Ovary (tissue), 9 donors: ENCODE data around the gene SPTBN5. TPM values are rescaled to one million over a fixed set of nuclear protein-coding genes. Genes with fewer than 3 reads are reported as not detected.

ENCODE experiments used
- DNase-seq, 5 donors: peaks; one replicate each; pipeline ENCODE4 v3.0.0-alpha.2; 2019 to 2020
- H3K27ac ChIP-seq, 2 donors: fragments of 200-600 bp; one replicate each; pipeline versions ENCODE4 v1.5.1 to v1.8.0; 2019 to 2022
- H3K27me3 ChIP-seq: fragments of 200-600 bp; one replicate; pipeline ENCODE4 v1.8.0; 2022
- H3K36me3 ChIP-seq: fragments of 200-600 bp; sonication (generic); one replicate; pipeline ENCODE4 v1.5.1; 2019
- H3K4me1 ChIP-seq: one replicate; pipeline ENCODE4 v1.8.1; 2013; ENCODE audit warnings: mild to moderate bottlenecking, moderate library complexity; ENCODE audit not compliant: insufficient read depth
- H3K4me3 ChIP-seq: fragments of 200-600 bp; sonication (generic); one replicate; pipeline ENCODE4 v1.5.1; 2017
- H3K9me3 ChIP-seq, 2 donors: fragments of 200-600 bp in 1 of 2; sonication (generic) in 1 of 2; one replicate each; pipeline versions ENCODE4 v1.5.1 to v1.8.1; 2013 to 2019; ENCODE audit warnings: mild to moderate bottlenecking in 1 of 2, moderate library complexity in 1 of 2
- EP300 ChIP-seq: sonication (generic); formaldehyde crosslinking; IDR thresholded peaks from one replicate; pipeline ENCODE4 v1.6.1; 2017; ENCODE audit warnings: antibody characterized with exemption
- POLR2A ChIP-seq: fragments of 450-650 bp; IDR thresholded peaks from one replicate; pipeline ENCODE4 v1.6.1; 2017; ENCODE audit warnings: antibody characterized with exemption, mild to moderate bottlenecking, moderate library complexity
- WGBS, 3 donors: extraction: QIAGEN DNeasy Blood & Tissue Kit in 1 of 3; methylation state at CpG; one replicate each; pipeline versions ENCODE4 v1.1.5 to v1.1.7; 2013 to 2017; 5-methylcytosine and 5-hydroxymethylcytosine counted together
- intact Hi-C, 4 donors: fragments of 100-400 bp; cut with DNase I; formaldehyde crosslinking; loops; one replicate each; pipeline versions ENCODE4 v1.11.0 to v1.15.1; 2022 to 2023
- polyA plus RNA-seq, 2 donors: library from polyadenylated mRNA; stranded (reverse); fragments of 200-250 nt in 1 of 2; fragments of 350-450 nt in 1 of 2; fragmentation: Illumina TruSeq in 1 of 2; extraction: RNeasy Lipid Tissue Mini Kit (QIAGEN cat#74804) in 1 of 2; gene quantifications; one replicate each; pipeline ENCODE4 v1.2.3, GENCODE V29; 2013 to 2014
- total RNA-seq, 7 donors: library from RNA; depleted of rRNA in 2 of 7; stranded (reverse); fragments of >200 nt in 2 of 7; fragmentation: NEBNext Ultra II Directional in 3 of 7; extraction: Animal tissue kit (Norgen Biotek cat#: 25700) in 3 of 7; gene quantifications; one replicate each; pipeline versions ENCODE4 v1.1.0 to v1.2.4, GENCODE V29; 2016 to 2023
- TF ChIP-seq, protein P1 (sequence below), 3 donors: fragments of 450-650 bp in 2 of 3; fragments of 200-600 bp in 1 of 3; IDR thresholded peaks; one replicate each; pipeline versions ENCODE4 v1.5.1 to v1.8.0; 2016 to 2022; ENCODE audit warnings: antibody characterized with exemption in 3 of 3, mild to moderate bottlenecking in 1 of 3
- donor health status: DM: no; HTN: no; CAD: no; lungs with moderate emphysema.
- donor health status: DM: no; HTN: no; CAD: no.
- donor health status: Bipolar disorder and iron deficiency.
- donor health status: DM: yes; HTN: yes; CAD: no.
- donor health status: DM: no; HTN: no; CAD: no.
- donor health status: DM: yes; HTN: yes; CAD: no.

The SPTBN5 gene
- total and polyA plus RNA-seq, 9 donors: 0.28 to 1.5 (median 0.77) TPM

DNA sequence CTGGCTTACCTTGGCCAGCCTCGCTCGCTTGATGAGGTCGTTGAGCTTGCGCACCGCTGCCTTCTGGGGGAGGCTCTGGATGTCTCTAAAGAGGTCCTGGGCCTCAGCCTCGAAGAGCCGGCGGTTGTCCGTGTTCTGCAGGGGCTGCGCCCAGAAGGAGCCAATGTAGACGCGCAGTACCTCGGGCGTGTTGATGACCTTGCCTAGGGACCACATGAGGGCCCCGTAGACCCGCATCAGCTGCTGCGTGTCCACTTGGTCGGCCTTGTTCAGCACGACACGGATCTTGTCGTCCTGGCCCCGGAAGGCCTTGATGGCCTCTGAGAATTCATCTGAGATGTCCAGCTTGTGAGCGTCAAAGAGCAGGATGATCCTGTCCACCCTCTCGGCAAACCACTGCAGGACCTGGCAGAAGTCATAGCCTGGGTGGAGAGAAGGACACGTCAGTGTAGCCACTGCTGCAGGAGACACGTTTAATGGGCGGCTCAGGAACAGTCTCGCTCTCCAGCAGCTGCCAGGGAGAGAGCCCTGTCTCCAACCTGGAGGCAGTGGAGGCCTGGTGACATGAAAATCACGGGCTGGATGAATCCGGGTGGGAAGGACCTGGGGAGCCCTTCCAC lies 25.5 kb upstream of the SPTBN5 start:
- no peaks in the 10 kb centered on the region for H3K27me3 ChIP-seq
- no peaks in the 10 kb centered on the region for H3K36me3 ChIP-seq
- H3K27ac ChIP-seq: peak overlapping the region in 1 of 2 donors; percentile 49
- TF ChIP-seq, protein P1, sequence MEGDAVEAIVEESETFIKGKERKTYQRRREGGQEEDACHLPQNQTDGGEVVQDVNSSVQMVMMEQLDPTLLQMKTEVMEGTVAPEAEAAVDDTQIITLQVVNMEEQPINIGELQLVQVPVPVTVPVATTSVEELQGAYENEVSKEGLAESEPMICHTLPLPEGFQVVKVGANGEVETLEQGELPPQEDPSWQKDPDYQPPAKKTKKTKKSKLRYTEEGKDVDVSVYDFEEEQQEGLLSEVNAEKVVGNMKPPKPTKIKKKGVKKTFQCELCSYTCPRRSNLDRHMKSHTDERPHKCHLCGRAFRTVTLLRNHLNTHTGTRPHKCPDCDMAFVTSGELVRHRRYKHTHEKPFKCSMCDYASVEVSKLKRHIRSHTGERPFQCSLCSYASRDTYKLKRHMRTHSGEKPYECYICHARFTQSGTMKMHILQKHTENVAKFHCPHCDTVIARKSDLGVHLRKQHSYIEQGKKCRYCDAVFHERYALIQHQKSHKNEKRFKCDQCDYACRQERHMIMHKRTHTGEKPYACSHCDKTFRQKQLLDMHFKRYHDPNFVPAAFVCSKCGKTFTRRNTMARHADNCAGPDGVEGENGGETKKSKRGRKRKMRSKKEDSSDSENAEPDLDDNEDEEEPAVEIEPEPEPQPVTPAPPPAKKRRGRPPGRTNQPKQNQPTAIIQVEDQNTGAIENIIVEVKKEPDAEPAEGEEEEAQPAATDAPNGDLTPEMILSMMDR (IDR thresholded peaks at IDR 0.05): no peak
- TF ChIP-seq POLR2A: no peak
- no peak for TF ChIP-seq EP300
- H3K4me1 ChIP-seq: peaks cover 31% of the 10 kb centered on the region
- no peak overlapping the region for H3K4me3 ChIP-seq
- WGBS, 3 donors: 78 to 88% (median 83%) methylated on average over 30 of the region's 30 CpGs
- peak in 1 of 5 donors; percentile 42 for DNase-seq
- intact Hi-C loops: loop anchor here in 1 of 4 donors (10.0 kb wide), 1 partner anchor 145 kb away; the partner anchor contains the start of gene MAPKBP1
- no peaks in the 10 kb centered on the region for H3K9me3 ChIP-seq

DNA sequence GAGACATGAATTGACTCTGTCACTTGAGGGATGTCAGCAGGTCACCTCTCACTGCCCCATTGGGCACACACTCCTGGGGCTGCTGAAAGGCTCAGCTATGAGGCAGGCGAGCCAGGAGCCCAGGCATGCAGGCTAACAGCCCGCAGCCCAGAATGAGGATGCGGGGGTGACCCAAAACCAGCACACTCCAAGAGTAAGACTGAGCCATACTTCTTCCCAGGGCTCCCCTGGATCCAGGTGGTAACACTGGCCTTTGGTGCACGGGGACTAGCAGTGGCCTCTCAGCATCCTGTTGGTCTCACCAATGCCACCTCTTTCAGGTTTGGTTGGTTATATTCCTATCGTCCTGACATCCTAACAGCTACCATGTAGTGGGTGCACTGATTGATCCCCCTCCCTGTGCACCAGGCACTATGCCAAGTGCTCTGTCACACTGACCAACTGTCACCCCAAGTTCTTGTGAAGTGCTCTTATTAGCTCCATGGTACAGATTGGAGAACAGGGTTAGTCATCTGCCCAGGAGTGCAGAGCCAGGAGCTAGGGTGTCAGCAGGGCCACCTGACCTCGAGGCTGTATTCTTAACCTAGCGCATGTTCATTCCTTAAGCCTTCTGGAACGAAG lies 24.8 kb upstream of the SPTBN5 start:
- TF ChIP-seq EP300 (no peak), POLR2A (no peak)
- TF ChIP-seq, protein P1 (IDR thresholded peaks at IDR 0.05): no peak
- Histone ChIP-seq H3K4me3 (no peak overlapping the region), H3K27ac (peak overlapping the region in 1 of 2 donors; percentile 49), H3K27me3 (no peaks in the 10 kb centered on the region), H3K9me3 (no peaks in the 10 kb centered on the region), H3K36me3 (no peaks in the 10 kb centered on the region), H3K4me1 (peaks cover 31% of the 10 kb centered on the region)
- intact Hi-C loops: loop anchor here in 1 of 4 donors (10.0 kb wide), 1 partner anchor 144 kb away; the partner anchor contains the start of gene MAPKBP1
- WGBS, 3 donors: 92 to 95% (median 94%) methylated on average over 8 of the region's 8 CpGs
- no peak for DNase-seq

DNA sequence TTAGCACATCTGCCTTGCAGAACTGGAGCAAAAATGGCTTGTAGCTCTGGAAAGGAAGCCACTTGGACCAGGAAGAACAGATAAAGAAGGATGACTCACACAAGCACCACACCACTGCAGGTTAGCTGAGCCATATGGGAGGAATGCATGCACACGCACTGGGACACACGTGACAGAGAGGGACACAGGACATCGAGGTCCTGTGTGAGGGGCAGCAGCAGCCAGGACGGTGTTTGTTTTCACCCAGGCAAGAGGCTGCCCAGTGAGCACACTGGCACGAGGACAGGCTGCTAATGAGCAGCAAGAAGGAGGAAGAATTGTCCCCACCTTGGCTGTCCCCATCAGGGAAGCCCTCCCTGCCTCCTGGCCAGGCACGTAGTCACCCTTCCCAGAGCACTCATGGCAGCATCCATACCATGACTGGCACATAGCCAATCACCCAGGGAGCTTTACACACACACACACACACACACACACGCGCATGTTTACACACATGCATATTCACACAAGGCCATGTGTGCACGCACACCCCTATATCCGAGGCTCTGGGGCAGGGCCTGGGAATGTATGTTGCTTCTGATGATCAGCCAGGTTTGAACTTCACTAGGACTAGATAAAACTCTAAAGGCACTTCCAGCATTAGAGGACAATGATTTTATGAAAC lies 24.0 kb upstream of the SPTBN5 start:
- intact Hi-C loops: loop anchor here in 1 of 4 donors (10.0 kb wide), 1 partner anchor 143 kb away; the partner anchor contains the start of gene MAPKBP1
- Histone ChIP-seq H3K4me3 (no peak overlapping the region), H3K27ac (peak overlapping the region in 1 of 2 donors; percentile 15), H3K36me3 (no peaks in the 10 kb centered on the region), H3K27me3 (no peaks in the 10 kb centered on the region), H3K4me1 (peaks cover 31% of the 10 kb centered on the region), H3K9me3 (no peaks in the 10 kb centered on the region)
- WGBS, 3 donors: 52 to 55% (median 55%) methylated on average over 10 of the region's 10 CpGs
- no peak for TF ChIP-seq EP300
- TF ChIP-seq, protein P1 (IDR thresholded peaks at IDR 0.05): no peak
- TF ChIP-seq POLR2A: no peak
- peak in 1 of 5 donors; percentile 37 for DNase-seq

DNA sequence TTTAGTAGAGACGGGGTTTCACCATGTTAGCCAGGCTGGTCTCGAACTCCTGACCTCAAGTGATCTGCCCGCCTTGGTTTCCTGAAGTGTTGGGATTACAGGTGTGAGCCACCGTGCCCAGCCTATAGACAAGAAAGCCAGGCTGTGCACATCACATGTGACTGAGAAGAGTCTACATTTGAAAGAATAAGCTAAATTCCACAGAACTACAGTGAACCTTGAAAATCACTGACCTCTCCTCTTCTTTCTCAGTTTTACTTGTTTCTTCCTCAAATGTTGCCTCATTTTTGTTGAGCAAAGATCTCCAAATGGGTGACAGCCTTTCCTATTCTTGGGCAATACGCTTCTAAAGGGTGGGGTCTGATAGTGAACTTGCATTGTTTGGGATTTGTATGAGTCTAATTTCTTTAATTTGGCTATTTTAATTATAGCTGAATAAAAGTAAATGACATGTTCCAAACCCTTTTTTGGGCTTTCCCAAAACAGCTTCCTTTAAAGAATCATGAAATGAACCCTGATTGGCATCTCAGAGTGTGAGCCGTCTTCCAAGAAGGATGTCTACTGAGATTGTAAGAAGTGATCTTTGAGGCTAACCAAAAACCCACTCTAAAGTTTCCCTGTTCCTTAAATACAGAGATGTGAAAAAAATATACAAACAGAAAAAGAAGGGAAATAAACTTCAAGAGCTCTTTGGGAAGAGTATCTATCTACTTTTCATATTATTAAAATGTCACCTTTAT lies 21.6 kb upstream of the SPTBN5 start:
- Histone ChIP-seq H3K4me1 (peaks cover 22% of the 10 kb centered on the region), H3K27me3 (no peaks in the 10 kb centered on the region), H3K27ac (no peak overlapping the region), H3K9me3 (no peaks in the 10 kb centered on the region), H3K36me3 (no peaks in the 10 kb centered on the region), H3K4me3 (no peak overlapping the region)
- TF ChIP-seq EP300 (no peak), POLR2A (no peak)
- TF ChIP-seq, protein P1 (IDR thresholded peaks at IDR 0.05): no peak
- intact Hi-C loops: loop anchor here in 1 of 4 donors (10.0 kb wide), 1 partner anchor 141 kb away; the partner anchor contains the start of gene MAPKBP1
- DNase-seq: no peak
- 93 to 95% (median 95%) methylated on average over 6 of the region's 6 CpGs for WGBS, 3 donors
